GM12874 (cell line): ENCODE data around the gene SLC6A7.

Experiments used
- TF ChIP-seq, protein P1 (sequence below): IDR thresholded peaks from 2 replicates; pipeline ENCODE4 v1.5.1; 2011; ENCODE audit warnings: low read depth, mild to moderate bottlenecking, control low read depth, low read length, moderate library complexity; ENCODE audit not compliant: insufficient read depth

SLC6A7 gene

DNA sequence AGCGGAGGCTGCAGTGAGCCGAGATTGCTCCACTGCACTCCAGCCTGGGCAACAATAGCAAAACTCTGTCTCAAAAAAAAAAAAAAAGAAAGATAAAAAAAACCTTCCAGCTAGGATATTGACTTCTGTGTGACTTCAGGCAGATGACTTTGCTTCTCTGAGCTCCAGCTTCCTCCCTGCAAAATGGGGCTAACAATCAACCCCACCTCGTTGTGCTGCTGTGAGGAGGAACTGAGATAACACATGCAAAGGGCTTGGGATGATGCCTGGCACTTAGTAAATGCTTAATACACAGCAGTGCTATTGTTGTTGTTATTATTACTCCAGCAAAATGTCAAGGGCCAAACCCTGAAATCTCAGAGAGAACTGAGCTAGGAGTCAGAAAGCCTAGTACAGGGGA, 26.8 kb upstream of the SLC6A7 start:
- TF ChIP-seq, protein P1, sequence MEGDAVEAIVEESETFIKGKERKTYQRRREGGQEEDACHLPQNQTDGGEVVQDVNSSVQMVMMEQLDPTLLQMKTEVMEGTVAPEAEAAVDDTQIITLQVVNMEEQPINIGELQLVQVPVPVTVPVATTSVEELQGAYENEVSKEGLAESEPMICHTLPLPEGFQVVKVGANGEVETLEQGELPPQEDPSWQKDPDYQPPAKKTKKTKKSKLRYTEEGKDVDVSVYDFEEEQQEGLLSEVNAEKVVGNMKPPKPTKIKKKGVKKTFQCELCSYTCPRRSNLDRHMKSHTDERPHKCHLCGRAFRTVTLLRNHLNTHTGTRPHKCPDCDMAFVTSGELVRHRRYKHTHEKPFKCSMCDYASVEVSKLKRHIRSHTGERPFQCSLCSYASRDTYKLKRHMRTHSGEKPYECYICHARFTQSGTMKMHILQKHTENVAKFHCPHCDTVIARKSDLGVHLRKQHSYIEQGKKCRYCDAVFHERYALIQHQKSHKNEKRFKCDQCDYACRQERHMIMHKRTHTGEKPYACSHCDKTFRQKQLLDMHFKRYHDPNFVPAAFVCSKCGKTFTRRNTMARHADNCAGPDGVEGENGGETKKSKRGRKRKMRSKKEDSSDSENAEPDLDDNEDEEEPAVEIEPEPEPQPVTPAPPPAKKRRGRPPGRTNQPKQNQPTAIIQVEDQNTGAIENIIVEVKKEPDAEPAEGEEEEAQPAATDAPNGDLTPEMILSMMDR = no peak

DNA sequence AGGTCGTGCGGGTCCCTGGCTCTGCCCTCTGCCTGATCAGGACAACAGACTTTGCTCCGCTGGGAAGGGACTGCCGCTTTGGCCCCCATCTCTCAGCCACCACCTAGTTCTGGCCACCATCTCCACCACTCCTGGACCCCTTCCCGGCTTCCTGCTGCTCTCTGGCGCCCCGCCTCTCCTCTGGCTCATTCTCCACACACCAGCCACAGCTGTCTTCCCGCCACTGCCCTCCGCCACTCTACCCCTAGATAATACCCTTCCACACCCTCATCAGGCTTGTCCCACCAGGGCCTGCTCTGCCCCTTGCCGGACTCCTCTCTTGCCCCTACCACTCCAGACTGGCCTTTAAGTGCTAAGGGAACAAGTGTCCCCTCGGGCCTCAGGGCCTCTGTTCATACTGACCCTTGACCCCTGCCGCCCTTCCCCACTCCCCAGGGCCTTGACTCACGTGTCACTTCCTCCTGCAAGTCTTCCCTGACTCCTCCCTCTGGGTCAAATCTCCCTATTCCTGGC, 26.3 kb upstream of the SLC6A7 start:
- TF ChIP-seq, protein P1 = no peak

DNA sequence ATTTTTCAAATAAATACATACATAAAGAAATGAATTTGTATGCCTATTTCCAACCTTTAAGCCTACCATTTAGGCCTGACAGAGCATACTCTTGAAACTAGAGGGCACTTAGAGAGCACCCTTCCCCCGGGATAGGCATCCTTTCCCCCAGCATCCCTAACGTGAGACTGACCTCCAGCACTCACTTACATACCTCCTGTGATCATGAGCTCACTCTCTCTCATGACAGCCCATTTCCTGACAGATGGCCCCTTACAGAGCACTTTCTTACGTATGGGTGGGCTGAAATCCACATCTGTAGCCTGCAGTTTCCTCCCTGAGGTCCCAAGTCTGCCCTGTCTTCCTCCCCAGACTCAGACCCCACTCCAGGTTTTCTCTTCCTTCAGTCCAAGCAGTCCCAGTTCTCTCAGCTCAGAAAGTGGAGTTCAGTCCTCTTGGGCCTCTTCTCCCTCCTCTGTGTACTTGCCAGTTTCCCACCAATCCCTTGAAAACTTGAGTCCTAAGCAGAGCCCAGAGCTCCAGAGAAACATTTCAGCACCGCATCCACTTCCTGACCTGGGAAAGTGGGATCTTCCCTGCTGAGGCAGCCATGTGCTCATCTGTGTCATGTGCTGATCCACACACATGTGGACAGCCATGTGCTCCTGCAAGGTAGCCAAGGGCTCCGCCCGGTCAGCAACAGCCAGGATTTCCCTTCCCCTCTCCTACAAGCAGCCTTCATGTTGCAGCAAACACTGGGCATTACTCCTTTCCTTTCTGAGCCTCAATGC, 25.5 kb upstream of the SLC6A7 start:
- TF ChIP-seq, protein P1 = no peak

DNA sequence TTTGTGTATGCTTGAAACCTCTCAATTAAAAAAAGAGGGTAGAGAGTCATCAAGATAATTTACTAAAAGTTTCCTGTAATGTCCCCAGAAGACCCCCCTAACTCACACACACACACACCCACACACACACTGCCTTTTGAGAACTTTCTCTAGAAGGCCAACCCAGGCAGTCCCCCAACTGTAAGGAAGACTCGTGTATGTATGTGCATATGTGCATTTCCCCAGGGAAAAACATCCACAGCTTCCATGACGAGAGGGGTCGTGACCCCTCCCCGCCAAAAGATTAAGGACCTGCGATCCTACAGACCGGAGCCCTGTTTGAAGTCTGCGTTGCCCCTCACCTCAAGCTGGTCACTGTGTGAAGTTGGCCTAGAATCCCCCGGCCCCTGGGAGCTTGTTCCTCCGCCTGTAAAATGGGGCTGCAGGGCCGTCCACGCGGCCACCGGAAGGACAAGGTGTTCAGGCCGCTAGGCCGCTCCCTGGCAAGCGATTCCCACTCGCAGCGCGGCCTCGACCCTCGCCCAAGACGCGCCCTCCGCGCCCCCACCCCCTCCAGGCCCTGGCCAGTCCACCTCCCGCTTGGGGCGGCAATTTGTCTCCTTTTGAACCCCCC, 23.7 kb upstream of the SLC6A7 start:
- TF ChIP-seq, protein P1 = no peak

DNA sequence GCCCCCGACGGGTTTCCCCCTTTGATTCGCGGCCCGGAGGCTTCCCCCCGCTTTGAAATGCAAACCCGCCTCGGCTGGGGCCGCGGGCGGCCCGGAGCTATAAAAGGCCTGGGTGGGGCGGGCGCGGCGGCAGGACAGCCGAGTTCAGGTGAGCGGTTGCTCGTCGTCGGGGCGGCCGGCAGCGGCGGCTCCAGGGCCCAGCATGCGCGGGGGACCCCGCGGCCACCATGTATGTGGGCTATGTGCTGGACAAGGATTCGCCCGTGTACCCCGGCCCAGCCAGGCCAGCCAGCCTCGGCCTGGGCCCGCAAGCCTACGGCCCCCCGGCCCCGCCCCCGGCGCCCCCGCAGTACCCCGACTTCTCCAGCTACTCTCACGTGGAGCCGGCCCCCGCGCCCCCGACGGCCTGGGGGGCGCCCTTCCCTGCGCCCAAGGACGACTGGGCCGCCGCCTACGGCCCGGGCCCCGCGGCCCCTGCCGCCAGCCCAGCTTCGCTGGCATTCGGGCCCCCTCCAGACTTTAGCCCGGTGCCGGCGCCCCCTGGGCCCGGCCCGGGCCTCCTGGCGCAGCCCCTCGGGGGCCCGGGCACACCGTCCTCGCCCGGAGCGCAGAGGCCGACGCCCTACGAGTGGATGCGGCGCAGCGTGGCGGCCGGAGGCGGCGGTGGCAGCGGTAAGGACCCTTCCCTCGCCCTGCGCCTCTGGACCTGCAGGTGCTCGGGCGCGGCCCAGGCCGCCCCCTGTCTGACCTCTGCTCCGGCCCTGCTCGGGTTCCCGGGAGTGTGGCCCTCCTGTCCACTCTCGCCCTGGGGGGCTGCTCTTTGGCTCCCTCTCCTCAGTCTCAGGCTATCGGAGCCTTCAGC, 23.0 kb upstream of the SLC6A7 start, which contains the start of gene CDX1:
Gene CDX1 (plus strand): TSS at position 129 of the 862 bp plus-strand sequence. CDS start 99 bp downstream, at position 228.
- TF ChIP-seq, protein P1 = no peak

DNA sequence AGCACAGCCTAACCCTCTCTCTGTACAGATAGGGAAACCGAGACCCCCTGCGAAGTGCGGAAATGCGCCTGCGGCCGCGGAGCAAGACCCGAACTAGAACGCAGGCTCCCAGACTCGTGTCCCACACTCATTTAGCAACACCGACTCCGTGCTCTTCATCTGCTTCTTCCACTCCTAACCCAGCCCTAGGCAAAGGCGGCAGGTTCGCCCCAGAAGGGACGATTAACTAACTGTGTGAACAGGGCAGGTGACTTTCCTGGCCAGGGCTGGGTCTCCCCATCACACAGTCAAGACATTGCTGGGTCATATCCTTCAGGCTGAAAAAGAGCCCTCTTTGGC, 22.4 kb upstream of the SLC6A7 start:
- TF ChIP-seq, protein P1 = no peak

DNA sequence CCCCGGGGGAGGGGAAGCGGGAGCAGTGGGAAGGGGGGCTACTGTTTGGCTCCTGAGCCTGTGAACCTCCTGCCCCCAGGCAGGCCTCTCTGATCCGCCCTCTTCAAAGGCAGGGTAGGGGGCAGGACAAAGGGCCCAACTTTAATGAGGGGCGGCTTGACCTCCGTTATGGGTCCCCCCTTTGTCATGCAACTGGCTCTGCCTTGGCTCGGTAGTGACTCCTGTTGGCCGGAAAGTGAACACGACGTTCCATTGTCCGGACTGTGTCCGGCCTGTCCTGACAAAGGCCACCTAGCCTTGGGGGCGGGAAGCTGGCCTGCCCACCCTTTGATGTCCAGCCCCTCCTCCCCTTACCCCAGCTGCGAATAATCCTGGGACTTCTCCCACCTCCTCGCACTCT, 22.0 kb upstream of the SLC6A7 start:
- TF ChIP-seq, protein P1 = peak; percentile 32
